GM21360 (cell line): ENCODE data around the gene TREM2.

Experiments used
- ATAC-seq: cut with Tn5 transposase; IDR thresholded peaks from one replicate; pipeline ENCODE4 v1.9.1; 2021; ENCODE audit warnings: mild to moderate bottlenecking, moderate library complexity; ENCODE audit not compliant: unreplicated experiment

Gene TREM2

GRCh38 chr6:41184761-41185160 lies 21.8 kb upstream of the TREM2 start:
- ATAC-seq = no peak

- no peak for ATAC-seq
Measured at GRCh38 chr6:41182069-41183034, 19.4 kb upstream of the TREM2 start.

- ATAC-seq = no peak
Measured at GRCh38 chr6:41181566-41181965, 18.6 kb upstream of the TREM2 start.

GRCh38 chr6:41179163-41179562 lies 16.2 kb upstream of the TREM2 start:
- no peak for ATAC-seq

- ATAC-seq = no peak
Measured at GRCh38 chr6:41177695-41178094, 14.8 kb upstream of the TREM2 start.

GRCh38 chr6:41177287-41177686 lies 14.4 kb upstream of the TREM2 start:
- ATAC-seq = no peak

- ATAC-seq = no peak
Measured at GRCh38 chr6:41176189-41176588, 13.3 kb upstream of the TREM2 start.

GRCh38 chr6:41175084-41175483 lies 12.2 kb upstream of the TREM2 start:
- ATAC-seq = no peak

GRCh38 chr6:41174610-41175009 lies 11.7 kb upstream of the TREM2 start:
- no peak for ATAC-seq

- no peak for ATAC-seq
Measured at GRCh38 chr6:41171908-41172307, 9.0 kb upstream of the TREM2 start.

- no peak for ATAC-seq
Measured at GRCh38 chr6:41170547-41171160, 7.7 kb upstream of the TREM2 start.

- ATAC-seq = no peak
Measured at GRCh38 chr6:41167173-41167963, 4.5 kb upstream of the TREM2 start.

- ATAC-seq = no peak
Measured at GRCh38 chr6:41164551-41165120, 1.7 kb upstream of the TREM2 start.

GRCh38 chr6:41163419-41163717 lies 452 bp upstream of the TREM2 start:
- ATAC-seq = no peak

- no peak for ATAC-seq
Measured at GRCh38 chr6:41161851-41162552, 914 bp downstream of the TREM2 start.

- no peak for ATAC-seq
Measured at GRCh38 chr6:41161380-41161779, 1.5 kb downstream of the TREM2 start.

GRCh38 chr6:41160933-41161332 lies 2.0 kb downstream of the TREM2 start:
- no peak for ATAC-seq

GRCh38 chr6:41159415-41160082 lies 3.4 kb downstream of the TREM2 start:
- no peak for ATAC-seq

GRCh38 chr6:41157323-41157722 lies 5.6 kb downstream of the TREM2 start:
- ATAC-seq = no peak

GRCh38 chr6:41156771-41157170 lies 6.1 kb downstream of the TREM2 start:
- ATAC-seq = no peak
